Activated naive CD4-positive, alpha-beta T cell treated with anti-CD3 and anti-CD28 coated beads for 36 hours (primary cell): Measurements from ENCODE around the gene MTNR1A. TPM values are rescaled to one million over a fixed set of nuclear protein-coding genes. Genes with fewer than 3 reads are reported as not detected.
"Not testable (repeated sequence)": the region's sequence is repeated elsewhere in the genome, so short reads cannot be mapped to it uniquely, and the experiment has no call there.

ENCODE experiments used
- CTCF ChIA-PET: fragments of 350-600 bp; sonication (Branson Sonifier 250); formaldehyde crosslinking; loops from one replicate; lab custom pipeline; 2021; ENCODE audit warnings: antibody characterized with exemption; lab: Charles Lee
- DNase-seq: peaks from one replicate; pipeline ENCODE4 v3.0.0-alpha.2; 2020
- H3K27ac Mint-ChIP-seq: one replicate; pipeline ENCODE4 v1.8.0; 2021; ENCODE audit warnings: mild to moderate bottlenecking, mixed read lengths
- H3K27me3 Mint-ChIP-seq: one replicate; pipeline ENCODE4 v1.8.0; 2021; ENCODE audit warnings: low read depth, mixed read lengths
- H3K36me3 Mint-ChIP-seq: one replicate; pipeline ENCODE4 v1.8.0; 2021; ENCODE audit warnings: low read depth, mixed read lengths
- H3K4me1 Mint-ChIP-seq: one replicate; pipeline ENCODE4 v1.8.0; 2021; ENCODE audit warnings: low read depth, mixed read lengths
- H3K4me3 Mint-ChIP-seq: one replicate; pipeline ENCODE4 v1.8.0; 2021; ENCODE audit warnings: mild to moderate bottlenecking, moderate library complexity, mixed read lengths
- H3K9me3 Mint-ChIP-seq: one replicate; pipeline ENCODE4 v1.8.0; 2021; ENCODE audit warnings: mixed read lengths
- intact Hi-C: fragments of 100-400 bp; cut with micrococcal nuclease; formaldehyde crosslinking; loops from one replicate; pipeline ENCODE4 v1.15.1; 2023
- total RNA-seq, 2 experiments: library from RNA; stranded (reverse); gene quantifications; one replicate each; pipeline ENCODE4 v1.2.3, GENCODE V29; 2021

Gene MTNR1A
- total RNA-seq, 2 experiments from 2014 or later: not detected

- Mint-ChIP-seq H3K4me1 (peaks cover 2% of the 10 kb centered on the region), H3K36me3 (no peaks in the 10 kb centered on the region), H3K4me3 (no peak overlapping the region), H3K27ac (no peak overlapping the region), H3K27me3 (peaks cover 27% of the 10 kb centered on the region), H3K9me3 (peaks cover 7% of the 10 kb centered on the region)
- CTCF ChIA-PET: no interaction called here
- no peak for DNase-seq
- intact Hi-C loops: no loop called here
Measured at GRCh38 chr4:186557061-186557460, 1.7 kb upstream of the MTNR1A start.

GRCh38 chr4:186554539-186554913 lies 841 bp downstream of the MTNR1A start:
- CTCF ChIA-PET: interaction anchor here (0.5 kb wide), 1 partner anchor 678 kb away, joined by 4 read pairs; no protein-coding TSS in a partner anchor
- Mint-ChIP-seq H3K27ac (no peak overlapping the region), H3K36me3 (no peaks in the 10 kb centered on the region), H3K27me3 (peaks cover 41% of the 10 kb centered on the region), H3K4me3 (no peak overlapping the region), H3K4me1 (peaks cover 2% of the 10 kb centered on the region), H3K9me3 (no peaks in the 10 kb centered on the region)
- DNase-seq: no peak
- intact Hi-C loops: no loop called here

- Mint-ChIP-seq H3K4me3 (no peak overlapping the region), H3K9me3 (no peaks in the 10 kb centered on the region), H3K36me3 (no peaks in the 10 kb centered on the region), H3K27me3 (peaks cover 44% of the 10 kb centered on the region), H3K4me1 (peaks cover 2% of the 10 kb centered on the region), H3K27ac (no peak overlapping the region)
- CTCF ChIA-PET: no interaction called here
- intact Hi-C loops: no loop called here
- DNase-seq: no peak
Measured at GRCh38 chr4:186553717-186554116, 1.6 kb downstream of the MTNR1A start.

GRCh38 chr4:186551849-186552248 lies 3.5 kb downstream of the MTNR1A start:
- no peak overlapping the region for H3K4me3 Mint-ChIP-seq
- peaks cover 2% of the 10 kb centered on the region for H3K4me1 Mint-ChIP-seq
- H3K9me3 Mint-ChIP-seq: peaks cover 4% of the 10 kb centered on the region
- H3K27ac Mint-ChIP-seq: no peak overlapping the region
- intact Hi-C loops: no loop called here
- peaks cover 44% of the 10 kb centered on the region for H3K27me3 Mint-ChIP-seq
- no peaks in the 10 kb centered on the region for H3K36me3 Mint-ChIP-seq
- no peak for DNase-seq
- CTCF ChIA-PET: no interaction called here

GRCh38 chr4:186545436-186545835 lies 9.9 kb downstream of the MTNR1A start:
- Mint-ChIP-seq H3K9me3 (peaks cover 9% of the 10 kb centered on the region), H3K4me3 (no peak overlapping the region), H3K27me3 (peaks cover 8% of the 10 kb centered on the region), H3K27ac (no peak overlapping the region), H3K4me1 (no peaks in the 10 kb centered on the region), H3K36me3 (no peaks in the 10 kb centered on the region)
- CTCF ChIA-PET: no interaction called here
- DNase-seq: no peak
- intact Hi-C loops: no loop called here

- H3K4me1 Mint-ChIP-seq: no peaks in the 10 kb centered on the region
- H3K27ac Mint-ChIP-seq: no peak overlapping the region
- H3K4me3 Mint-ChIP-seq: no peak overlapping the region
- peaks cover 17% of the 10 kb centered on the region for H3K9me3 Mint-ChIP-seq
- no peak for DNase-seq
- H3K27me3 Mint-ChIP-seq: no peaks in the 10 kb centered on the region
- intact Hi-C loops: no loop called here
- H3K36me3 Mint-ChIP-seq: no peaks in the 10 kb centered on the region
- CTCF ChIA-PET: no interaction called here
Measured at GRCh38 chr4:186543206-186543605, 12.2 kb downstream of the MTNR1A start.

- intact Hi-C loops: no loop called here
- DNase-seq: no peak
- Mint-ChIP-seq H3K27ac (no peak overlapping the region), H3K4me1 (no peaks in the 10 kb centered on the region), H3K4me3 (no peak overlapping the region), H3K9me3 (peaks cover 13% of the 10 kb centered on the region), H3K36me3 (no peaks in the 10 kb centered on the region), H3K27me3 (no peaks in the 10 kb centered on the region)
- CTCF ChIA-PET: no interaction called here
Measured at GRCh38 chr4:186541801-186542200, 13.6 kb downstream of the MTNR1A start.

- Mint-ChIP-seq H3K36me3 (no peaks in the 10 kb centered on the region), H3K4me1 (no peaks in the 10 kb centered on the region), H3K27ac (no peak overlapping the region), H3K9me3 (peaks cover 8% of the 10 kb centered on the region), H3K27me3 (no peaks in the 10 kb centered on the region), H3K4me3 (no peak overlapping the region)
- DNase-seq: no peak
- CTCF ChIA-PET: no interaction called here
- intact Hi-C loops: no loop called here
Measured at GRCh38 chr4:186537843-186538521, 17.4 kb downstream of the MTNR1A start.

- CTCF ChIA-PET: no interaction called here
- H3K4me1 Mint-ChIP-seq: no peaks in the 10 kb centered on the region
Measured at GRCh38 chr4:186536285-186536684, 19.1 kb downstream of the MTNR1A start.

GRCh38 chr4:186534056-186534455 lies 21.3 kb downstream of the MTNR1A start:
- H3K4me1 Mint-ChIP-seq: no peaks in the 10 kb centered on the region
- intact Hi-C loops: no loop called here
- H3K27me3 Mint-ChIP-seq: no peaks in the 10 kb centered on the region
- CTCF ChIA-PET: no interaction called here
- no peak for DNase-seq
- H3K4me3 Mint-ChIP-seq: no peak overlapping the region
- H3K27ac Mint-ChIP-seq: no peak overlapping the region
- H3K36me3 Mint-ChIP-seq: no peaks in the 10 kb centered on the region
- H3K9me3 Mint-ChIP-seq: peaks cover 3% of the 10 kb centered on the region

More at GRCh38 chr4:186536285-186536684, 19.1 kb downstream of the MTNR1A start:
- no peak overlapping the region for H3K4me3 Mint-ChIP-seq
- no peaks in the 10 kb centered on the region for H3K36me3 Mint-ChIP-seq
- DNase-seq: no peak
- H3K9me3 Mint-ChIP-seq: peaks cover 8% of the 10 kb centered on the region
- intact Hi-C loops: no loop called here
- no peak overlapping the region for H3K27ac Mint-ChIP-seq
- no peaks in the 10 kb centered on the region for H3K27me3 Mint-ChIP-seq

GRCh38 chr4:186523927-186524326 lies 31.4 kb downstream of the MTNR1A start:
- CTCF ChIA-PET, H3K4me1 Mint-ChIP-seq, H3K27ac Mint-ChIP-seq, intact Hi-C loops, H3K9me3 Mint-ChIP-seq, DNase-seq, H3K4me3 Mint-ChIP-seq, H3K36me3 Mint-ChIP-seq, H3K27me3 Mint-ChIP-seq: not testable (repeated sequence)

- Mint-ChIP-seq H3K27ac (no peak overlapping the region), H3K27me3 (no peaks in the 10 kb centered on the region), H3K4me3 (no peak overlapping the region), H3K9me3 (peaks cover 4% of the 10 kb centered on the region), H3K4me1 (no peaks in the 10 kb centered on the region), H3K36me3 (no peaks in the 10 kb centered on the region)
- CTCF ChIA-PET: no interaction called here
- DNase-seq: no peak
- intact Hi-C loops: no loop called here
Measured at GRCh38 chr4:186516287-186516686, 39.1 kb downstream of the MTNR1A start.

GRCh38 chr4:186514271-186514950 lies 41.0 kb downstream of the MTNR1A start:
- Mint-ChIP-seq H3K27me3 (no peaks in the 10 kb centered on the region), H3K36me3 (no peaks in the 10 kb centered on the region), H3K4me1 (no peaks in the 10 kb centered on the region), H3K9me3 (peaks cover 11% of the 10 kb centered on the region), H3K4me3 (no peak overlapping the region), H3K27ac (no peak overlapping the region)
- no peak for DNase-seq
- intact Hi-C loops: no loop called here
- CTCF ChIA-PET: no interaction called here
